MM.1S (cell line): ENCODE data around the gene COMP.

ENCODE experiments used
- CTCF ChIP-seq: fragments of 300-600 bp; sonication (generic); IDR thresholded peaks from 2 replicates; pipeline ENCODE4 v1.5.1; 2016; ENCODE audit warnings: antibody characterized with exemption, low read length, mixed read lengths
- EZH2phosphoT487 ChIP-seq: fragments of 300-600 bp; sonication (generic); IDR thresholded peaks from 2 replicates; pipeline ENCODE4 v1.6.1; 2018; ENCODE audit warnings: antibody characterized with exemption, low read length

- no peak for TF ChIP-seq CTCF
- no peak for TF ChIP-seq EZH2phosphoT487
These were observed 15.4 kb downstream of the COMP start for GRCh38 chr19:18775586-18776287.
